Testis (tissue), 2 donors: Measurements from ENCODE around the gene TMEM269.

ENCODE experiments used
- POLR2A ChIP-seq: fragments of 450-650 bp; IDR thresholded peaks from one replicate; pipeline ENCODE4 v1.6.1; 2017; ENCODE audit warnings: antibody characterized with exemption, mild to moderate bottlenecking, moderate library complexity
- TF ChIP-seq, protein P1 (sequence below), 3 experiments: fragments of 450-650 bp in 2 of 3; fragments of 200-600 bp in 1 of 3; sonication (generic) in 1 of 3; IDR thresholded peaks; one replicate each; pipeline ENCODE4 v1.5.1; 2016 to 2019; ENCODE audit warnings: antibody characterized with exemption in 3 of 3, mild to moderate bottlenecking in 2 of 3, moderate library complexity in 1 of 3

- TF ChIP-seq, protein P1, sequence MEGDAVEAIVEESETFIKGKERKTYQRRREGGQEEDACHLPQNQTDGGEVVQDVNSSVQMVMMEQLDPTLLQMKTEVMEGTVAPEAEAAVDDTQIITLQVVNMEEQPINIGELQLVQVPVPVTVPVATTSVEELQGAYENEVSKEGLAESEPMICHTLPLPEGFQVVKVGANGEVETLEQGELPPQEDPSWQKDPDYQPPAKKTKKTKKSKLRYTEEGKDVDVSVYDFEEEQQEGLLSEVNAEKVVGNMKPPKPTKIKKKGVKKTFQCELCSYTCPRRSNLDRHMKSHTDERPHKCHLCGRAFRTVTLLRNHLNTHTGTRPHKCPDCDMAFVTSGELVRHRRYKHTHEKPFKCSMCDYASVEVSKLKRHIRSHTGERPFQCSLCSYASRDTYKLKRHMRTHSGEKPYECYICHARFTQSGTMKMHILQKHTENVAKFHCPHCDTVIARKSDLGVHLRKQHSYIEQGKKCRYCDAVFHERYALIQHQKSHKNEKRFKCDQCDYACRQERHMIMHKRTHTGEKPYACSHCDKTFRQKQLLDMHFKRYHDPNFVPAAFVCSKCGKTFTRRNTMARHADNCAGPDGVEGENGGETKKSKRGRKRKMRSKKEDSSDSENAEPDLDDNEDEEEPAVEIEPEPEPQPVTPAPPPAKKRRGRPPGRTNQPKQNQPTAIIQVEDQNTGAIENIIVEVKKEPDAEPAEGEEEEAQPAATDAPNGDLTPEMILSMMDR (IDR thresholded peaks at IDR 0.05): no peak
- TF ChIP-seq POLR2A: no peak
Measured at GRCh38 chr1:42806593-42806992, 21.8 kb downstream of the TMEM269 start.
